K562 (cell line): ENCODE results near the gene RNF212B. TPM values are rescaled to one million over a fixed set of nuclear protein-coding genes. Genes with fewer than 3 reads are reported as not detected.

ENCODE experiments used
- ARID4B ChIP-seq: sonication (generic); formaldehyde crosslinking; IDR thresholded peaks from 2 replicates; pipeline ENCODE4 v1.8.0; 2022; ENCODE audit warnings: mild to moderate bottlenecking, missing genetic modification reagents
- CHD1 ChIP-seq: fragments of 200-600 bp; sonication (generic); IDR thresholded peaks from one replicate; pipeline ENCODE4 v1.6.1; 2012; ENCODE audit warnings: mild to moderate bottlenecking, moderate library complexity, low read length, inconsistent platforms
- CTBP1 ChIP-seq: fragments of 450-650 bp; IDR thresholded peaks from 2 replicates; pipeline ENCODE4 v1.6.1; 2016; ENCODE audit warnings: borderline replicate concordance
- E2F3 ChIP-seq: fragments of 250-450 bp; sonication (Bioruptor Pico); IDR thresholded peaks from 2 replicates; pipeline ENCODE4 v1.4.0; 2020; ENCODE audit warnings: mild to moderate bottlenecking
- HDAC2 ChIP-seq: fragments of 450-650 bp; IDR thresholded peaks from 2 replicates; pipeline ENCODE4 v1.6.1; 2016; ENCODE audit warnings: mild to moderate bottlenecking
- HOMEZ ChIP-seq: fragments of 250-450 bp; sonication (Bioruptor Pico); IDR thresholded peaks from 2 replicates; pipeline ENCODE4 v1.4.0; 2020; ENCODE audit warnings: mild to moderate bottlenecking, moderate library complexity
- POLR2G ChIP-seq: fragments of 200-400 bp; formaldehyde crosslinking; IDR thresholded peaks from 2 replicates; pipeline ENCODE4 v1.6.1; 2017; ENCODE audit warnings: low read depth, mild to moderate bottlenecking, antibody characterized with exemption, low read length, moderate library complexity
- SMARCE1 ChIP-seq: fragments of 450-650 bp; IDR thresholded peaks from 2 replicates; pipeline ENCODE4 v1.7.1; 2016; ENCODE audit warnings: mild to moderate bottlenecking
- TAF1 ChIP-seq: IDR thresholded peaks from 2 replicates; pipeline ENCODE4 v1.6.1; 2011; ENCODE audit warnings: mild to moderate bottlenecking, low read length, moderate library complexity; ENCODE audit not compliant: insufficient read depth, control insufficient read depth, severe bottlenecking; ENCODE audit errors: extremely low read depth
- TBP ChIP-seq: optimal IDR thresholded peaks from 2 replicates; pipeline ENCODE3; 2011; ENCODE audit warnings: low read depth, low read length, improper control_type of control experiment
- TGIF2 ChIP-seq: sonication (generic); formaldehyde crosslinking; IDR thresholded peaks from 2 replicates; pipeline ENCODE4 v1.8.1; 2022; ENCODE audit warnings: mild to moderate bottlenecking, missing genetic modification reagents, moderate library complexity
- ZKSCAN8 ChIP-seq: fragments of 200-800 bp; sonication (Bioruptor generic); IDR thresholded peaks from 2 replicates; pipeline ENCODE4 v1.6.1; 2016; ENCODE audit warnings: missing genetic modification characterization, missing compliant biosample characterization
- ZNF263 ChIP-seq: sonication (generic); formaldehyde crosslinking; IDR thresholded peaks from 2 replicates; pipeline ENCODE4 v1.8.0; 2022; ENCODE audit warnings: mild to moderate bottlenecking, missing genetic modification reagents, borderline replicate concordance
- ZNF384 ChIP-seq: IDR thresholded peaks from 2 replicates; pipeline ENCODE4 v1.6.1; 2012; ENCODE audit warnings: low read depth, low read length, improper control_type of control experiment
- polyA plus RNA-seq, 8 experiments: library from polyadenylated mRNA; depleted of rRNA in 4 of 8; stranded (reverse) in 5 of 8; unstranded in 3 of 8; fragments of >200 nt; fragmentation: Nextera tagmentation in 2 of 8; fragmentation: Illumina TruSeq in 1 of 8; extraction: Ambion mirVana in 2 of 8; extraction: Trizol in 1 of 8; gene quantifications; 2 replicates each; pipeline versions ENCODE4 v1.2.1 to v1.2.3, GENCODE V29; 2011 to 2014; ENCODE audit warnings: inconsistent platforms in 1 of 8, missing spikeins in 1 of 8
- total RNA-seq, 7 experiments: library from RNA; depleted of rRNA in 6 of 7; stranded (reverse); fragments of >200 nt in 6 of 7; fragmentation: Illumina TruSeq in 2 of 7; extraction: Trizol in 2 of 7; gene quantifications; 2 replicates each; pipeline versions ENCODE4 v1.2.1 to v1.2.3, GENCODE V29; 2011 to 2021; ENCODE audit warnings: low replicate concordance in 1 of 7
- TF ChIP-seq, protein P1 (sequence below): fragments of 450-650 bp; IDR thresholded peaks from 2 replicates; pipeline ENCODE4 v1.6.1; 2016; ENCODE audit warnings: borderline replicate concordance
- TF ChIP-seq, protein P2 (sequence below): fragments of 450-650 bp; IDR thresholded peaks from 2 replicates; pipeline ENCODE4 v1.6.1; 2017; ENCODE audit warnings: antibody characterized with exemption

The RNF212B gene
- total and polyA plus RNA-seq, 9 of the 15 experiments (the other 6 are each of a cell fraction or from before 2014, with no cell fraction given): 0.15 to 0.43 (median 0.27) TPM; not detected in 3

DNA sequence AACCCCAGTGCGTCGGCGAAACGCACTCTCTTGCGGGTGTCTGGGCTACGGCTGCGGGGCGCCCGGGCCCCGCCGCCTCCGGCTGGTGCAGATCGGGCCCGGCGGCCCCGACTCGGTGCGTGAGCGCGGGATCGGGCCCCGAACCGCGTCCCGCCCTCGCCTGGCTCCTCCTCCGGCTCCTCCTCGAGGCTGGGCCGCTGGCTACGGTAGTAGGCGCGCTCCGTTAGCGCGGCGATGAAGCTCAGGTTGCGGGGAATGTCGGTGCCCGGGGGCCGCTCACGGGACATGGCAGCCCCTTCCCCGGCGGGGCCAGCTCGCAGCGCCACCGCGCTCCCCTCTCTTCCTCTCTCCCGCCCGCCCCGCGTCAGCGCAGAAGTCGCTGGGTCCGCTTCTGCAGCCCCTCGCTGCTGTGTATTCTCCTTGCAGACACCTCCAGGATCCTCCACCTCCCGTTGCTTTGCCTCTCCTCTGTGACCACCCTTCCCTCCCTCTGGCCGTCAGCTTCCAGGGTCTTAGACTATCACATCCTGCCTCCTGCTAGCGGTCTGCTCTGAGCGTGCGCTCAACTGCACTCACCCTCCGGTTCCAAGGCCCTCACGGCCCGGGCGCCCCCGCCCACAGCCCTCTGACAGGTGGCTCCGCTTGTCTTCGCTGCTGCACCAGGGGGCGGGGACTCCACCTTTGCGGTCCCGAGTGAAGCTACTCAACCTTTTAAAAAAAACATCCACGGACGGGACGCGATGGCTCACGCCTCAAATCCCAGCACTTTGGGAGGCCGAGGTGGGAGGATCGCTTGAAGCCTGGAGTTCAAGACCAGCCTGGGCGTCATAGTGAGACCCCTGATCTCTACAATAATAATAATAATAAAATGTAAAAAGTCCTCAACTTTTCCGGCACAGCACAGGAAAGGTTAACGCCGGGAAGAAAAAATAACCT, 64.8 kb downstream of the RNF212B start, which contains the start of gene PPP1R3E (continued):
- TF ChIP-seq, protein P1, sequence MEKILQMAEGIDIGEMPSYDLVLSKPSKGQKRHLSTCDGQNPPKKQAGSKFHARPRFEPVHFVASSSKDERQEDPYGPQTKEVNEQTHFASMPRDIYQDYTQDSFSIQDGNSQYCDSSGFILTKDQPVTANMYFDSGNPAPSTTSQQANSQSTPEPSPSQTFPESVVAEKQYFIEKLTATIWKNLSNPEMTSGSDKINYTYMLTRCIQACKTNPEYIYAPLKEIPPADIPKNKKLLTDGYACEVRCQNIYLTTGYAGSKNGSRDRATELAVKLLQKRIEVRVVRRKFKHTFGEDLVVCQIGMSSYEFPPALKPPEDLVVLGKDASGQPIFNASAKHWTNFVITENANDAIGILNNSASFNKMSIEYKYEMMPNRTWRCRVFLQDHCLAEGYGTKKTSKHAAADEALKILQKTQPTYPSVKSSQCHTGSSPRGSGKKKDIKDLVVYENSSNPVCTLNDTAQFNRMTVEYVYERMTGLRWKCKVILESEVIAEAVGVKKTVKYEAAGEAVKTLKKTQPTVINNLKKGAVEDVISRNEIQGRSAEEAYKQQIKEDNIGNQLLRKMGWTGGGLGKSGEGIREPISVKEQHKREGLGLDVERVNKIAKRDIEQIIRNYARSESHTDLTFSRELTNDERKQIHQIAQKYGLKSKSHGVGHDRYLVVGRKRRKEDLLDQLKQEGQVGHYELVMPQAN: peak; percentile 68; the same call in 1 of the 2 replicates
- TF ChIP-seq ZNF384 (no peak), POLR2G (peak; percentile 82), CTBP1 (0 out of 2 replicates have a peak, but pooled peaks have one; percentile 9), TBP (peak; percentile 32), HDAC2 (0 out of 2 replicates have a peak, but pooled peaks have one; percentile 48), E2F3 (CRISPR knock-in tag) (peak; percentile 87), ARID4B (CRISPR knock-in tag) (no peak), CHD1 (peak; percentile 46), SMARCE1 (0 out of 2 replicates have a peak, but pooled peaks have one; percentile 16), TAF1 (peak; percentile 42), ZKSCAN8 (no peak), HOMEZ (CRISPR knock-in tag) (no peak), TGIF2 (CRISPR knock-in tag) (0 out of 2 replicates have a peak, but pooled peaks have one; percentile 29), ZNF263 (CRISPR knock-in tag) (0 out of 2 replicates have a peak, but pooled peaks have one; percentile 36)
- TF ChIP-seq, protein P2, sequence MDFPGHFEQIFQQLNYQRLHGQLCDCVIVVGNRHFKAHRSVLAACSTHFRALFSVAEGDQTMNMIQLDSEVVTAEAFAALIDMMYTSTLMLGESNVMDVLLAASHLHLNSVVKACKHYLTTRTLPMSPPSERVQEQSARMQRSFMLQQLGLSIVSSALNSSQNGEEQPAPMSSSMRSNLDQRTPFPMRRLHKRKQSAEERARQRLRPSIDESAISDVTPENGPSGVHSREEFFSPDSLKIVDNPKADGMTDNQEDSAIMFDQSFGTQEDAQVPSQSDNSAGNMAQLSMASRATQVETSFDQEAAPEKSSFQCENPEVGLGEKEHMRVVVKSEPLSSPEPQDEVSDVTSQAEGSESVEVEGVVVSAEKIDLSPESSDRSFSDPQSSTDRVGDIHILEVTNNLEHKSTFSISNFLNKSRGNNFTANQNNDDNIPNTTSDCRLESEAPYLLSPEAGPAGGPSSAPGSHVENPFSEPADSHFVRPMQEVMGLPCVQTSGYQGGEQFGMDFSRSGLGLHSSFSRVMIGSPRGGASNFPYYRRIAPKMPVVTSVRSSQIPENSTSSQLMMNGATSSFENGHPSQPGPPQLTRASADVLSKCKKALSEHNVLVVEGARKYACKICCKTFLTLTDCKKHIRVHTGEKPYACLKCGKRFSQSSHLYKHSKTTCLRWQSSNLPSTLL: no peak
